Effector memory CD8-positive, alpha-beta T cell (primary cell): ENCODE measurements around the gene CAMKMT.

Experiments
- ATAC-seq: fragments of 150-1000 bp; cut with Tn5 transposase; replicated peaks from 2 replicates; pipeline ENCODE4 v1.10.0; 2021; ENCODE audit warnings: mild to moderate bottlenecking, moderate library complexity
- DNase-seq, 3 experiments: peaks; one replicate each; pipeline ENCODE4 v3.0.0; 2021
- H3K27ac Mint-ChIP-seq, 2 donors: one replicate each; pipeline ENCODE4 v1.8.0; 2022; ENCODE audit warnings: mild to moderate bottlenecking in 2 of 2, mixed read lengths in 2 of 2, moderate library complexity in 2 of 2
- H3K27me3 Mint-ChIP-seq, 2 donors: one replicate each; pipeline ENCODE4 v1.8.0; 2022; ENCODE audit warnings: mixed read lengths in 2 of 2
- H3K36me3 Mint-ChIP-seq: one replicate; pipeline ENCODE4 v1.8.0; 2022; ENCODE audit warnings: mild to moderate bottlenecking, moderate library complexity, mixed read lengths; ENCODE audit not compliant: insufficient read depth
- H3K4me1 Mint-ChIP-seq, 2 donors: one replicate each; pipeline ENCODE4 v1.8.0; 2022; ENCODE audit warnings: low read depth in 2 of 2, mixed read lengths in 2 of 2
- H3K4me3 Mint-ChIP-seq, 2 donors: one replicate each; pipeline ENCODE4 v1.8.0; 2022; ENCODE audit warnings: mild to moderate bottlenecking in 2 of 2, mixed read lengths in 2 of 2, moderate library complexity in 2 of 2
- H3K9me3 Mint-ChIP-seq, 2 donors: one replicate each; pipeline ENCODE4 v1.8.0; 2022; ENCODE audit warnings: mixed read lengths in 2 of 2

The CAMKMT gene

GRCh38 chr2:44519026-44519425 lies 157.3 kb downstream of the CAMKMT start:
- H3K4me1 Mint-ChIP-seq = no peaks in the 10 kb centered on the region
- no peaks in the 10 kb centered on the region for H3K36me3 Mint-ChIP-seq
- ATAC-seq = no peak
- no peak overlapping the region for H3K27ac Mint-ChIP-seq
- H3K4me3 Mint-ChIP-seq = no peak overlapping the region
- no peak for DNase-seq
- peaks cover 2 to 5% of the 10 kb centered on the region in 2 donors for H3K9me3 Mint-ChIP-seq
- no peaks in the 10 kb centered on the region for H3K27me3 Mint-ChIP-seq

- H3K27me3 Mint-ChIP-seq = no peaks in the 10 kb centered on the region
- DNase-seq (no peak), ATAC-seq (no peak)
- peaks cover 2 to 5% of the 10 kb centered on the region in 2 donors for H3K9me3 Mint-ChIP-seq
- peaks cover 5% of the 10 kb centered on the region for H3K36me3 Mint-ChIP-seq
- no peak overlapping the region for H3K4me3 Mint-ChIP-seq
- no peak overlapping the region for H3K27ac Mint-ChIP-seq
- peaks cover 0 to 2% of the 10 kb centered on the region in 2 donors for H3K4me1 Mint-ChIP-seq
These were observed 161.1 kb downstream of the CAMKMT start for GRCh38 chr2:44522846-44523245.

GRCh38 chr2:44524347-44524926 lies 162.7 kb downstream of the CAMKMT start:
- H3K9me3 Mint-ChIP-seq = peaks cover 2 to 5% of the 10 kb centered on the region in 2 donors
- no peak overlapping the region for H3K27ac Mint-ChIP-seq

GRCh38 chr2:44526352-44526751 lies 164.6 kb downstream of the CAMKMT start:
- H3K9me3 Mint-ChIP-seq = peaks cover 0 to 5% of the 10 kb centered on the region in 2 donors
- DNase-seq = no peak
- peaks cover 0 to 2% of the 10 kb centered on the region in 2 donors for H3K4me1 Mint-ChIP-seq
- no peak for ATAC-seq
- no peak overlapping the region for H3K4me3 Mint-ChIP-seq
- no peak overlapping the region for H3K27ac Mint-ChIP-seq
- peaks cover 5% of the 10 kb centered on the region for H3K36me3 Mint-ChIP-seq
- no peaks in the 10 kb centered on the region for H3K27me3 Mint-ChIP-seq

More at GRCh38 chr2:44524347-44524926, 162.7 kb downstream of the CAMKMT start:
- ATAC-seq (no peak), DNase-seq (no peak)
- no peak overlapping the region for H3K4me3 Mint-ChIP-seq
- peaks cover 0 to 2% of the 10 kb centered on the region in 2 donors for H3K4me1 Mint-ChIP-seq
- H3K27me3 Mint-ChIP-seq = no peaks in the 10 kb centered on the region
- peaks cover 5% of the 10 kb centered on the region for H3K36me3 Mint-ChIP-seq

- no peak for DNase-seq
- H3K9me3 Mint-ChIP-seq = no peaks in the 10 kb centered on the region
- ATAC-seq = no peak
- H3K4me3 Mint-ChIP-seq = no peak overlapping the region
- H3K36me3 Mint-ChIP-seq = peaks cover 5% of the 10 kb centered on the region
- no peak overlapping the region for H3K27ac Mint-ChIP-seq
- no peaks in the 10 kb centered on the region for H3K27me3 Mint-ChIP-seq
- peaks cover 0 to 2% of the 10 kb centered on the region in 2 donors for H3K4me1 Mint-ChIP-seq
These were observed 166.8 kb downstream of the CAMKMT start for GRCh38 chr2:44528595-44528994.

- Mint-ChIP-seq H3K36me3 (peaks cover 5% of the 10 kb centered on the region), H3K4me3 (no peak overlapping the region), H3K27me3 (no peaks in the 10 kb centered on the region), H3K9me3 (no peaks in the 10 kb centered on the region), H3K27ac (no peak overlapping the region), H3K4me1 (peaks cover 0 to 2% of the 10 kb centered on the region in 2 donors)
- ATAC-seq (no peak), DNase-seq (no peak)
These were observed 167.7 kb downstream of the CAMKMT start for GRCh38 chr2:44529448-44529847.

GRCh38 chr2:44531289-44531688 lies 169.5 kb downstream of the CAMKMT start:
- no peak for DNase-seq
- ATAC-seq = no peak
- no peak overlapping the region for H3K4me3 Mint-ChIP-seq
- no peaks in the 10 kb centered on the region for H3K9me3 Mint-ChIP-seq
- peaks cover under 1% of the 10 kb centered on the region for H3K36me3 Mint-ChIP-seq
- no peak overlapping the region for H3K27ac Mint-ChIP-seq
- H3K27me3 Mint-ChIP-seq = no peaks in the 10 kb centered on the region
- H3K4me1 Mint-ChIP-seq = peaks cover 0 to 3% of the 10 kb centered on the region in 2 donors

GRCh38 chr2:44532031-44532430 lies 170.3 kb downstream of the CAMKMT start:
- ATAC-seq (no peak), DNase-seq (no peak)
- H3K9me3 Mint-ChIP-seq = no peaks in the 10 kb centered on the region
- H3K36me3 Mint-ChIP-seq = no peaks in the 10 kb centered on the region
- no peak overlapping the region for H3K4me3 Mint-ChIP-seq
- no peaks in the 10 kb centered on the region for H3K27me3 Mint-ChIP-seq
- H3K27ac Mint-ChIP-seq = no peak overlapping the region
- peaks cover 0 to 1% of the 10 kb centered on the region in 2 donors for H3K4me1 Mint-ChIP-seq

GRCh38 chr2:44533508-44533907 lies 171.8 kb downstream of the CAMKMT start:
- Mint-ChIP-seq H3K9me3 (no peaks in the 10 kb centered on the region), H3K27ac (no peak overlapping the region), H3K4me1 (peaks cover 0 to 1% of the 10 kb centered on the region in 2 donors), H3K36me3 (no peaks in the 10 kb centered on the region), H3K27me3 (no peaks in the 10 kb centered on the region), H3K4me3 (no peak overlapping the region)
- ATAC-seq = no peak
- DNase-seq = no peak

GRCh38 chr2:44535376-44535775 lies 173.6 kb downstream of the CAMKMT start:
- no peaks in the 10 kb centered on the region for H3K9me3 Mint-ChIP-seq
- no peaks in the 10 kb centered on the region for H3K36me3 Mint-ChIP-seq
- no peak for ATAC-seq
- H3K27ac Mint-ChIP-seq = no peak overlapping the region
- H3K27me3 Mint-ChIP-seq = no peaks in the 10 kb centered on the region
- H3K4me3 Mint-ChIP-seq = no peak overlapping the region
- DNase-seq = no peak
- H3K4me1 Mint-ChIP-seq = peaks cover 0 to 1% of the 10 kb centered on the region in 2 donors

- no peaks in the 10 kb centered on the region for H3K27me3 Mint-ChIP-seq
- no peak for DNase-seq
- H3K4me1 Mint-ChIP-seq = peaks cover 0 to 1% of the 10 kb centered on the region in 2 donors
- no peak overlapping the region for H3K27ac Mint-ChIP-seq
- H3K36me3 Mint-ChIP-seq = no peaks in the 10 kb centered on the region
- no peak for ATAC-seq
- H3K4me3 Mint-ChIP-seq = no peak overlapping the region
- H3K9me3 Mint-ChIP-seq = no peaks in the 10 kb centered on the region
These were observed 175.5 kb downstream of the CAMKMT start for GRCh38 chr2:44537264-44537663.

GRCh38 chr2:44542520-44542919 lies 180.8 kb downstream of the CAMKMT start:
- Mint-ChIP-seq H3K9me3 (no peaks in the 10 kb centered on the region), H3K4me3 (no peak overlapping the region), H3K4me1 (peaks cover 0 to 4% of the 10 kb centered on the region in 2 donors), H3K27ac (no peak overlapping the region), H3K27me3 (no peaks in the 10 kb centered on the region), H3K36me3 (no peaks in the 10 kb centered on the region)
- DNase-seq (no peak), ATAC-seq (no peak)

GRCh38 chr2:44543773-44544725 lies 182.3 kb downstream of the CAMKMT start:
- H3K9me3 Mint-ChIP-seq = no peaks in the 10 kb centered on the region
- no peak overlapping the region for H3K4me3 Mint-ChIP-seq
- no peaks in the 10 kb centered on the region for H3K27me3 Mint-ChIP-seq
- DNase-seq = no peak
- no peaks in the 10 kb centered on the region for H3K36me3 Mint-ChIP-seq
- no peak overlapping the region for H3K27ac Mint-ChIP-seq
- ATAC-seq = no peak
- H3K4me1 Mint-ChIP-seq = peaks cover 0 to 4% of the 10 kb centered on the region in 2 donors

GRCh38 chr2:44545005-44545404 lies 183.3 kb downstream of the CAMKMT start:
- Mint-ChIP-seq H3K27me3 (no peaks in the 10 kb centered on the region), H3K4me3 (no peak overlapping the region)

More at GRCh38 chr2:44545005-44545404, 183.3 kb downstream of the CAMKMT start:
- no peaks in the 10 kb centered on the region for H3K9me3 Mint-ChIP-seq
- no peak for ATAC-seq
- DNase-seq = no peak
- no peak overlapping the region for H3K27ac Mint-ChIP-seq
- peaks cover 3% of the 10 kb centered on the region for H3K36me3 Mint-ChIP-seq
- peaks cover 0 to 4% of the 10 kb centered on the region in 2 donors for H3K4me1 Mint-ChIP-seq
